ENCODE results near the gene C5orf46. TPM values are rescaled to one million over a fixed set of nuclear protein-coding genes. Genes with fewer than 3 reads are reported as not detected.

The C5orf46 gene
- polyA plus RNA-seq, 1 donor (not counting 4 experiments of a cell fraction or from before 2014, with no cell fraction given), result 0.75 TPM

GRCh38 chr5:147913786-147914185 is 7.4 kb upstream of the C5orf46 start:
- no peaks in the 10 kb centered on the region for H3K27me3 ChIP-seq (ENCODE audit: control insufficient read depth, extremely low read depth, insufficient read depth, low read length)
- peaks cover 10% of the 10 kb centered on the region for H3K4me1 ChIP-seq (ENCODE audit: control insufficient read depth, extremely low read depth, insufficient read depth, low read length)
- H3K36me3 ChIP-seq (ENCODE audit: control insufficient read depth in 2 of 2, extremely low read depth in 1 of 2, insufficient read depth in 2 of 2, low read length in 2 of 2), result no peaks in the 10 kb centered on the region
- H2AFZ ChIP-seq (ENCODE audit: control insufficient read depth, low read length), result no peak overlapping the region
- DNase-seq (ENCODE audit: low read depth, low spot score) (no peak), FAIRE-seq (no peak)
- H3K4me3 ChIP-seq (ENCODE audit: control insufficient read depth in 2 of 3, extremely low read depth in 1 of 3, insufficient read depth in 2 of 3, low read depth in 1 of 3, low read length in 3 of 3), result no peak overlapping the region
- no peaks in the 10 kb centered on the region for H4K20me1 ChIP-seq (ENCODE audit: control insufficient read depth, extremely low read depth, insufficient read depth, low read length)
- TF ChIP-seq EZH2 (IDR thresholded peaks at IDR 0.05; ENCODE audit: low read length), result no peak
- TF ChIP-seq CTCF (optimal IDR thresholded peaks at IDR 0.05 in 1 of 3, IDR thresholded peaks at IDR 0.05 in 1 of 3, conservative IDR thresholded peaks at IDR 0.05 in 1 of 3; ENCODE audit: extremely low read depth in 1 of 3, insufficient read depth in 2 of 3, low read length in 3 of 3), result no peak
- H3K9me3 ChIP-seq (ENCODE audit: control insufficient read depth, low read depth, low read length), result no peaks in the 10 kb centered on the region
- no peaks in the 10 kb centered on the region for H3K79me2 ChIP-seq (ENCODE audit: control insufficient read depth, insufficient read depth, low read length)
- H3K9ac ChIP-seq (ENCODE audit: control insufficient read depth, extremely low read depth, insufficient read depth, low read length), result no peak overlapping the region
- no peak overlapping the region for H3K4me2 ChIP-seq (ENCODE audit: control insufficient read depth, extremely low read depth, insufficient read depth, low read depth, low read length)
- dilution Hi-C loops (cut with MboI; ENCODE audit: extremely low pct_ligation_motif_present, low sequenced_read_pairs), result no loop called here
- H3K9me1 ChIP-seq (ENCODE audit: control insufficient read depth, extremely low read depth, insufficient read depth, low read length), result no peaks in the 10 kb centered on the region
- H3K27ac ChIP-seq (ENCODE audit: control insufficient read depth, insufficient read depth, low read length), result no peak overlapping the region

GRCh38 chr5:147912011-147912410 is 5.7 kb upstream of the C5orf46 start:
- Histone ChIP-seq H3K27me3 (ENCODE audit: control insufficient read depth, extremely low read depth, insufficient read depth, low read length) (no peaks in the 10 kb centered on the region), H2AFZ (ENCODE audit: control insufficient read depth, low read length) (no peak overlapping the region), H3K9me3 (ENCODE audit: control insufficient read depth, low read depth, low read length) (no peaks in the 10 kb centered on the region), H3K4me1 (ENCODE audit: control insufficient read depth, extremely low read depth, insufficient read depth, low read length) (no peaks in the 10 kb centered on the region), H3K27ac (ENCODE audit: control insufficient read depth, insufficient read depth, low read length) (no peak overlapping the region), H3K4me2 (ENCODE audit: control insufficient read depth, extremely low read depth, insufficient read depth, low read depth, low read length) (no peak overlapping the region), H3K9me1 (ENCODE audit: control insufficient read depth, extremely low read depth, insufficient read depth, low read length) (no peaks in the 10 kb centered on the region), H3K36me3 (ENCODE audit: control insufficient read depth in 2 of 2, extremely low read depth in 1 of 2, insufficient read depth in 2 of 2, low read length in 2 of 2) (no peaks in the 10 kb centered on the region), H3K9ac (ENCODE audit: control insufficient read depth, extremely low read depth, insufficient read depth, low read length) (no peak overlapping the region), H4K20me1 (ENCODE audit: control insufficient read depth, extremely low read depth, insufficient read depth, low read length) (no peaks in the 10 kb centered on the region), H3K4me3 (ENCODE audit: control insufficient read depth in 2 of 3, extremely low read depth in 1 of 3, insufficient read depth in 2 of 3, low read depth in 1 of 3, low read length in 3 of 3) (no peak overlapping the region), H3K79me2 (ENCODE audit: control insufficient read depth, insufficient read depth, low read length) (no peaks in the 10 kb centered on the region)
- TF ChIP-seq CTCF (optimal IDR thresholded peaks at IDR 0.05 in 1 of 3, IDR thresholded peaks at IDR 0.05 in 1 of 3, conservative IDR thresholded peaks at IDR 0.05 in 1 of 3; ENCODE audit: extremely low read depth in 1 of 3, insufficient read depth in 2 of 3, low read length in 3 of 3) (no peak), EZH2 (IDR thresholded peaks at IDR 0.05; ENCODE audit: low read length) (no peak)
- dilution Hi-C loops (cut with MboI; ENCODE audit: extremely low pct_ligation_motif_present, low sequenced_read_pairs), result no loop called here
- FAIRE-seq, result no peak
- no peak for DNase-seq (ENCODE audit: low read depth, low spot score)

Data from keratinocyte (primary cell).